KMS-11 (cell line): ENCODE results near the gene MAP2K7.

ENCODE experiments used
- H2AFZ ChIP-seq: fragments of 200-600 bp; sonication (generic); 2 replicates; pipeline ENCODE4 v1.6.1; 2016; ENCODE audit warnings: antibody characterized with exemption, mixed run types, low read depth
- H3K27ac ChIP-seq: fragments of 200-600 bp; sonication (generic); 2 replicates; pipeline ENCODE4 v1.6.1; 2016; ENCODE audit warnings: mild to moderate bottlenecking, mixed run types
- H3K27me3 ChIP-seq: fragments of 200-600 bp; sonication (generic); 2 replicates; pipeline ENCODE4 v1.6.1; 2017; ENCODE audit warnings: mild to moderate bottlenecking, low read depth, mixed run types, moderate library complexity; ENCODE audit not compliant: insufficient read depth
- H3K36me3 ChIP-seq: fragments of 200-600 bp; sonication (generic); 2 replicates; pipeline ENCODE4 v1.6.1; 2017; ENCODE audit warnings: mild to moderate bottlenecking, mixed run types; ENCODE audit not compliant: insufficient read depth
- H3K4me1 ChIP-seq: fragments of 200-600 bp; sonication (generic); 2 replicates; pipeline ENCODE4 v1.6.1; 2016; ENCODE audit warnings: mild to moderate bottlenecking, low read depth, mixed run types; ENCODE audit not compliant: poor library complexity, severe bottlenecking
- H3K4me2 ChIP-seq: fragments of 200-600 bp; sonication (generic); 2 replicates; pipeline ENCODE4 v1.7.0; 2016; ENCODE audit warnings: mild to moderate bottlenecking, mixed run types
- H3K4me3 ChIP-seq: fragments of 200-600 bp; sonication (generic); IDR thresholded peaks from 2 replicates; pipeline ENCODE4 v1.6.1; 2017; ENCODE audit warnings: low read depth, low read length, mixed read lengths; ENCODE audit not compliant: insufficient read depth
- H3K79me2 ChIP-seq: fragments of 200-600 bp; sonication (generic); 2 replicates; pipeline ENCODE4 v1.6.1; 2016; ENCODE audit warnings: low read depth, mixed run types; ENCODE audit not compliant: insufficient read depth
- H3K9ac ChIP-seq: fragments of 200-600 bp; sonication (generic); 2 replicates; pipeline ENCODE4 v1.6.1; 2016; ENCODE audit warnings: mild to moderate bottlenecking, mixed run types
- H4K20me1 ChIP-seq: fragments of 200-600 bp; sonication (generic); 2 replicates; pipeline ENCODE4 v1.6.1; 2016; ENCODE audit warnings: mild to moderate bottlenecking, mixed run types; ENCODE audit not compliant: insufficient read depth
- TF ChIP-seq, protein P1 (sequence below): fragments of 200-600 bp; sonication (generic); conservative IDR thresholded peaks from 2 replicates; pipeline ENCODE4 v1.6.1; 2017; ENCODE audit warnings: low read depth, mild to moderate bottlenecking, antibody characterized with exemption, low read length, moderate library complexity, mixed read lengths

MAP2K7 gene

DNA sequence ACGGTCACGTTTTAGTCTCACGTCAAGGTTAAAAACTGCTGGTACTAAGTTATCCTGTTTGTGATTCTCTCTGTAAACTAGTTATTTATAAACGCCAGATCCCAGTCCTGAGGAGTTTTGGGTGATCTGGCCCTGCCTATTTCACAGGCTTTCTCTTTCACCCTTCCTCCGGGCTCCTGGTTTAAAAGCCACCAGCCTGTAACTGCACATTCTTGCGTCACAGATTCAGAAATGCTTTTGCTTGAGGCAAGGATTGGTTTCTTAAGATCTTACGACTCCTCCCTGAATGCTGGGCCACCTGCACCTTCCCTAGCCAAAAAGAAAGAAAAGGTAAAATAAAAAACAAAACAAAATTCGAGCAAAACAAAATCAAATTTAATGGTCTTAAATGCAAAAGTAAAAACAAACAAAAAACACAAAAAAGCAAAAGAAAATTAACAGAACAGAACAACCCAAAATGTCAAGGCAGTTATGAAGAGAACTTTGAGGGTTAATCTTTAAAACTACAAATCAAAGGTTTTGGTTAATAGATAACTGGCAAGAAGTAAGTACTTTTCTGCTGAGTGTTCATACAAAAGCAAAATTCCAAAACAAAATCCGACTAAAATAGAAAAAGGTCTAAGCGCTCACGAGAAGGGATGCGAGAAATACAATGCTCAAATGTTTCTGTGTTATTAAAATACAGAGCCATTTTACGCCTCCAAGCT, 58.4 kb downstream of the MAP2K7 start:
- H3K27ac ChIP-seq: no peak overlapping the region
- H3K79me2 ChIP-seq: no peaks in the 10 kb centered on the region
- no peaks in the 10 kb centered on the region for H3K4me1 ChIP-seq
- H3K9ac ChIP-seq: no peak overlapping the region
- H3K27me3 ChIP-seq: no peaks in the 10 kb centered on the region
- H3K36me3 ChIP-seq: 0 out of 2 replicates have a peak, but pooled peaks cover 4% of the 10 kb centered on the region
- H3K4me2 ChIP-seq: no peak overlapping the region
- H3K4me3 ChIP-seq: no peak overlapping the region
- TF ChIP-seq, protein P1, sequence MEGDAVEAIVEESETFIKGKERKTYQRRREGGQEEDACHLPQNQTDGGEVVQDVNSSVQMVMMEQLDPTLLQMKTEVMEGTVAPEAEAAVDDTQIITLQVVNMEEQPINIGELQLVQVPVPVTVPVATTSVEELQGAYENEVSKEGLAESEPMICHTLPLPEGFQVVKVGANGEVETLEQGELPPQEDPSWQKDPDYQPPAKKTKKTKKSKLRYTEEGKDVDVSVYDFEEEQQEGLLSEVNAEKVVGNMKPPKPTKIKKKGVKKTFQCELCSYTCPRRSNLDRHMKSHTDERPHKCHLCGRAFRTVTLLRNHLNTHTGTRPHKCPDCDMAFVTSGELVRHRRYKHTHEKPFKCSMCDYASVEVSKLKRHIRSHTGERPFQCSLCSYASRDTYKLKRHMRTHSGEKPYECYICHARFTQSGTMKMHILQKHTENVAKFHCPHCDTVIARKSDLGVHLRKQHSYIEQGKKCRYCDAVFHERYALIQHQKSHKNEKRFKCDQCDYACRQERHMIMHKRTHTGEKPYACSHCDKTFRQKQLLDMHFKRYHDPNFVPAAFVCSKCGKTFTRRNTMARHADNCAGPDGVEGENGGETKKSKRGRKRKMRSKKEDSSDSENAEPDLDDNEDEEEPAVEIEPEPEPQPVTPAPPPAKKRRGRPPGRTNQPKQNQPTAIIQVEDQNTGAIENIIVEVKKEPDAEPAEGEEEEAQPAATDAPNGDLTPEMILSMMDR: no peak
- no peak overlapping the region for H2AFZ ChIP-seq
- H4K20me1 ChIP-seq: no peaks in the 10 kb centered on the region

DNA sequence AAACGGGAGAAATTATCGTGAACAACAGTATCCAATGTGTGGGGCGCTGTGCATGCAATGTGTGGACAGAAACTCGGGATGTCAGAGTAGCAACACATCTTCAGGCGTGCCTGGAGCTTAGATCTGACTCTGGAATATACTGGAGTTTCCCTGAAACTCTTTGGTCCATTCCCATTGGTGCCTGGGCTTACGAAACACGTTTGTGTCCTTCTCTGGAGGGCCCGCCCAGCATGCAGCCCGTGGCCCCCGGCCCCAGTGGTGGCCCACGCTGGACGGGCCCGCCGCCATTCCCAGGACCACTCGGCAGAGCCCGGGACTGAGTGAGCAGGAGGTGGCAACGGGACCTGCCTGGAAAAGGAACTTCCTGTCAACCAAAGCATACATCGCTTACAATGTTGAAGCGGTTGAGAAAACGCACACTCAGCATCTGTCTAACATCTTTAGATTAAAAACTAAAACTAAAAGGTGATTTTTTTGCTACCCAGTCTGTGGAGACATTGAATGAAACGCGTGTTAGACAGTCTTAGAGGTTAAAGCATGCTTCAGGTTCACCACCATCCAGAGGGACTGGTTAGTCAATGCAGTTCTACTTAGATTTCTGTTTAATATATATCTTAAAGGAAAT, 59.1 kb downstream of the MAP2K7 start:
- no peaks in the 10 kb centered on the region for H4K20me1 ChIP-seq
- H3K4me3 ChIP-seq: no peak overlapping the region
- no peak overlapping the region for H3K27ac ChIP-seq
- H2AFZ ChIP-seq: no peak overlapping the region
- no peak overlapping the region for H3K4me2 ChIP-seq
- no peaks in the 10 kb centered on the region for H3K27me3 ChIP-seq
- no peaks in the 10 kb centered on the region for H3K4me1 ChIP-seq
- H3K79me2 ChIP-seq: no peaks in the 10 kb centered on the region
- H3K9ac ChIP-seq: no peak overlapping the region
- TF ChIP-seq, protein P1: no peak
- H3K36me3 ChIP-seq: 0 out of 2 replicates have a peak, but pooled peaks cover 4% of the 10 kb centered on the region

DNA sequence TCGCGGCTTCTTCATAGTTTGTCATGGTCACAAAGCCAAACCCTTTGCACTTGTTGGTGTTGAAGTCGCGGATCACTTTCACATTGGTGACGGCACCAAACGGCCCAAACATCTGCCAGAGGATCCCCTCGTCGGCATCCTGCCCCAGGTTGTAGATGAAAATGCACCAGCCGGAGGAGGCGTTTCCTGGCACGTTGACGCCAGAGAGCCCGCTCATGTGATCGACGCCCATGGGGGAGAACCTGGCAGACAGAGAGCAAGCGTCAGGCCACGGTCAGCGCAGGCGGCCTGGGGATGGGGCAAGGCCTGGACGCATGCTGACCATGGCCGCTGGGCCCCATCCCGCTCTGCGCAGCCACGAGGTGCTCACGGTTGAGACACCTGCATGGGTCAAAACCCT, 59.9 kb downstream of the MAP2K7 start:
- no peaks in the 10 kb centered on the region for H3K79me2 ChIP-seq
- 0 out of 2 replicates have a peak, but pooled peaks cover 4% of the 10 kb centered on the region for H3K36me3 ChIP-seq
- TF ChIP-seq, protein P1: no peak
- H3K4me3 ChIP-seq: no peak overlapping the region
- H3K4me2 ChIP-seq: no peak overlapping the region
- no peak overlapping the region for H3K9ac ChIP-seq
- no peak overlapping the region for H3K27ac ChIP-seq
- H4K20me1 ChIP-seq: no peaks in the 10 kb centered on the region
- H3K27me3 ChIP-seq: no peaks in the 10 kb centered on the region
- no peaks in the 10 kb centered on the region for H3K4me1 ChIP-seq
- no peak overlapping the region for H2AFZ ChIP-seq
